Parathyroid adenoma (tissue), 2 donors: ENCODE measurements around the gene PHTF2.

Experiments used
- H2AFZ ChIP-seq: fragments of 300-600 bp; sonication (generic); one replicate; pipeline ENCODE4 v1.7.0; 2017; ENCODE audit warnings: antibody characterized with exemption, mild to moderate bottlenecking
- H3K27ac ChIP-seq: fragments of 300-600 bp; sonication (generic); one replicate; pipeline ENCODE4 v1.7.0; 2017
- H3K27me3 ChIP-seq: fragments of 300-600 bp; sonication (generic); one replicate; pipeline ENCODE4 v1.7.0; 2017; ENCODE audit warnings: low read length; ENCODE audit not compliant: control insufficient read depth, insufficient read depth
- H3K36me3 ChIP-seq: fragments of 300-600 bp; sonication (generic); one replicate; pipeline ENCODE4 v1.7.0; 2017; ENCODE audit warnings: low read length; ENCODE audit not compliant: control insufficient read depth, insufficient read depth
- H3K4me1 ChIP-seq: fragments of 300-600 bp; sonication (generic); one replicate; pipeline ENCODE4 v1.7.0; 2017; ENCODE audit warnings: control low read depth
- H3K4me2 ChIP-seq: fragments of 300-600 bp; sonication (generic); one replicate; pipeline ENCODE4 v1.7.0; 2017; ENCODE audit warnings: low read length
- H3K4me3 ChIP-seq: fragments of 300-600 bp; sonication (generic); one replicate; pipeline ENCODE4 v1.7.0; 2017; ENCODE audit warnings: low read depth, low read length
- H3K79me2 ChIP-seq: fragments of 300-600 bp; sonication (generic); one replicate; pipeline ENCODE4 v1.7.0; 2017; ENCODE audit warnings: control low read depth
- H3K9ac ChIP-seq: fragments of 300-600 bp; sonication (generic); one replicate; pipeline ENCODE4 v1.7.0; 2017; ENCODE audit warnings: mild to moderate bottlenecking
- H3K9me3 ChIP-seq: fragments of 300-600 bp; sonication (generic); one replicate; pipeline ENCODE4 v1.7.0; 2017; ENCODE audit warnings: low read length; ENCODE audit not compliant: control insufficient read depth
- TF ChIP-seq, protein P1 (sequence below): fragments of 300-600 bp; sonication (generic); IDR thresholded peaks from one replicate; pipeline ENCODE4 v1.7.0; 2017; ENCODE audit warnings: antibody characterized with exemption, mild to moderate bottlenecking
- donor health status: primary hyperparathyroidism.

Gene PHTF2

DNA sequence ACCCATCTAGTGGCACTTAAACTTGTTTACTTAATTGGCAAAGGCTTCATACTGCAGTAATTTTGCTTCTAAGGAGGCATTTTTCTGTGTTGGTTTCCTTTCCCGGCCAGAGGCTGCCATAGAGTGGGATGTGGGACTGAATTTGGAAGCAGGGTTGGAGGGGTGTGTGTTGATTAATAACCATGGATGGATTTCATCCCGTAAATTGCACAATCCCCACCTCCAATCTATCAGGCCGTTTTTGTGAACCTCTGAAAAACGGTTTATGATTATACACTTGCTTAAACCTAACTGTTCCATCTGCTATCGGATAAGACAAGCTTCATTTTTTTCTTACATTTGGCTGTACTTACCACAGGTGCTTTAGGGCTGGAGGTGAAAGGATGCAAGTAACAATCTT is 1.6 kb upstream of the PHTF2 start:
- peak overlapping the region; percentile 96 for H3K4me3 ChIP-seq

DNA sequence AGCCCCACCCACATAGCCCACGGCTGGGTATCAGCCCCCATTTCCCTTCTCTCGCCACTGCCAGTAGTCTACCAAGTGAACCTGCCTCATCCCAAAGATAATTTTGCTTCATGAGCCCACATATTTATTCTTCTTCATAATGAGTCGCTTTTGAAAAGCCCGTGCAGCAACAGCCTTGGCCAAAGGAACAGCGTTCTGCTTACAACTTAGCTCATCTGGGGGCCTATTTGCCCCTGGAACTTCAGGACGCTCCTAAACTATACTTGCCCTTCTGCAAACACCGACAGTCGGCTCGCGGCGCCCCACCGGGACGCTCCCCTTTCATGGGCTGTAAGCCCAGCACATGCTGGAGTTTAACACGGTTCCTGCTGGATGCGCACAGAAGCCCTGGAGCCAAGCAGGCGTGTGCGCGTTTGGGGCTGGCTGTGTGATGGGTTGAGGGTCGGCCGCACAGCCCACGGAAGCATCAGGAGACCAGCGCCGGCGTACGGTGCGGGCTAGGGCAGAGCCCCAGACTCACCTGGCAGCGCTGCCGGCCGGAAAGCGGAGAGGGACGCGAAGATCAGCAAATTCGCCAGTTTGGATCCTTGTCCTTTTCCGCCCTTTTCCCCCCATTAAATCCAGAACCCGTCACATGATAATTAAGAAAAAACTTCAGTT is 709 bp upstream of the PHTF2 start:
- H3K4me3 ChIP-seq: peak overlapping the region; percentile 96
- H3K4me1 ChIP-seq: peaks cover 16% of the 10 kb centered on the region
- H3K27me3 ChIP-seq: no peaks in the 10 kb centered on the region

More for the DNA sequence above, 1.6 kb upstream of the PHTF2 start:
- peaks cover 18% of the 10 kb centered on the region for H3K4me1 ChIP-seq
- peak overlapping the region; percentile 74 for H3K4me2 ChIP-seq
- TF ChIP-seq, protein P1, sequence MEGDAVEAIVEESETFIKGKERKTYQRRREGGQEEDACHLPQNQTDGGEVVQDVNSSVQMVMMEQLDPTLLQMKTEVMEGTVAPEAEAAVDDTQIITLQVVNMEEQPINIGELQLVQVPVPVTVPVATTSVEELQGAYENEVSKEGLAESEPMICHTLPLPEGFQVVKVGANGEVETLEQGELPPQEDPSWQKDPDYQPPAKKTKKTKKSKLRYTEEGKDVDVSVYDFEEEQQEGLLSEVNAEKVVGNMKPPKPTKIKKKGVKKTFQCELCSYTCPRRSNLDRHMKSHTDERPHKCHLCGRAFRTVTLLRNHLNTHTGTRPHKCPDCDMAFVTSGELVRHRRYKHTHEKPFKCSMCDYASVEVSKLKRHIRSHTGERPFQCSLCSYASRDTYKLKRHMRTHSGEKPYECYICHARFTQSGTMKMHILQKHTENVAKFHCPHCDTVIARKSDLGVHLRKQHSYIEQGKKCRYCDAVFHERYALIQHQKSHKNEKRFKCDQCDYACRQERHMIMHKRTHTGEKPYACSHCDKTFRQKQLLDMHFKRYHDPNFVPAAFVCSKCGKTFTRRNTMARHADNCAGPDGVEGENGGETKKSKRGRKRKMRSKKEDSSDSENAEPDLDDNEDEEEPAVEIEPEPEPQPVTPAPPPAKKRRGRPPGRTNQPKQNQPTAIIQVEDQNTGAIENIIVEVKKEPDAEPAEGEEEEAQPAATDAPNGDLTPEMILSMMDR: no peak
- no peak overlapping the region for H2AFZ ChIP-seq
- H3K27ac ChIP-seq: no peak overlapping the region
- no peaks in the 10 kb centered on the region for H3K36me3 ChIP-seq
- no peaks in the 10 kb centered on the region for H3K9me3 ChIP-seq
- no peaks in the 10 kb centered on the region for H3K27me3 ChIP-seq
- H3K9ac ChIP-seq: no peak overlapping the region
- peaks cover 10% of the 10 kb centered on the region for H3K79me2 ChIP-seq

DNA sequence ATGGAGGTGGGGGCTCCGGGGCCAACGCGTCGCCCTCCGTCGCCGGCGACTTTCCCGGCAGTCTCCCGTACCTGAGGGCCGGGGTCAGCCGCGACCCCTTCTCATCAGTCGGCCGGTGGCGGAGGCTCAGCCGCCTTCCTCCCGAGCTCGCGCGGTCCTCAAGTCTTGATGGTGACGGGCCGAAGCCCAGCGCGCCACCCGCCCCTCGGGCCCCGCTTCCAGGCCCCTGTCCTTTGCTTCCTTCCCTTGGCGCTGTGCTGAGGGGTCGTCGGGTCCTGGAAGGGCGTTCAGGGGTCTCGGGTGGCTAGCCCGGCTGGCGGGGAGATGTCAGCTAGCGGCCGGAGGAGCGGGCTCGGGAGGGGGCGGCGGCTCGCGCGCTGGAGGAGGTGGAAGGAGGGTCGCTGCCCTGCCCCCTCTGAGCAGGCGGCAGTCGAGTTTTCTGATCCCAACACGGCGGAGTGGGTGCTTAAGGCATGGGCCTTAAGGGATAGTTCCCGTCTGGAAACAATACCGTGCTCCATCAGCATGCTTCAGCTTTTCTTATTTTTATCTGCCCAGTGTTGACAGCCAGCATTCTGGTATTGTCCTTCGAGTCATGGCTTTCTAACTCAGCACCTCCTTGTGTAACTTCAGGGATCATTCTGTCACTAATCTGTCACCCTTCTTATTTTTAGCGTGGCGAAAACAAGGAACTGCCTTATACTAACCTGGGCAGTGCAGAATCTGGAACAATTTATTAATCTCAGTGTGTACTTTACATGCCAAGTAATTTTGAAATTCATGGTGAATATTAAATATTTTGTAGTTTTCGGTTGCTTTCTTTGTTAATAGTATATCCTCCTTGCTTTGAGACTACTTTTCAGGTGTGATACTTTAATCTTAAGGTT is 748 bp downstream of the PHTF2 start:
- TF ChIP-seq, protein P1: no peak
- Histone ChIP-seq H3K4me2 (peak overlapping the region; percentile 88), H3K79me2 (peaks cover 12% of the 10 kb centered on the region), H3K36me3 (no peaks in the 10 kb centered on the region), H3K9me3 (no peaks in the 10 kb centered on the region), H3K4me3 (peak overlapping the region; percentile 96), H3K9ac (peak overlapping the region; percentile 51), H3K27me3 (no peaks in the 10 kb centered on the region), H2AFZ (peak overlapping the region; percentile 82), H3K4me1 (peaks cover 10% of the 10 kb centered on the region), H3K27ac (peak overlapping the region; percentile 76)

More for the DNA sequence above, 709 bp upstream of the PHTF2 start:
- H3K27ac ChIP-seq: peak overlapping the region; percentile 76
- TF ChIP-seq, protein P1: no peak
- peak overlapping the region; percentile 48 for H3K9ac ChIP-seq
- H3K4me2 ChIP-seq: peak overlapping the region; percentile 74
- H3K9me3 ChIP-seq: no peaks in the 10 kb centered on the region
- H3K79me2 ChIP-seq: peaks cover 10% of the 10 kb centered on the region
- H3K36me3 ChIP-seq: no peaks in the 10 kb centered on the region
- H2AFZ ChIP-seq: peak overlapping the region; percentile 91

DNA sequence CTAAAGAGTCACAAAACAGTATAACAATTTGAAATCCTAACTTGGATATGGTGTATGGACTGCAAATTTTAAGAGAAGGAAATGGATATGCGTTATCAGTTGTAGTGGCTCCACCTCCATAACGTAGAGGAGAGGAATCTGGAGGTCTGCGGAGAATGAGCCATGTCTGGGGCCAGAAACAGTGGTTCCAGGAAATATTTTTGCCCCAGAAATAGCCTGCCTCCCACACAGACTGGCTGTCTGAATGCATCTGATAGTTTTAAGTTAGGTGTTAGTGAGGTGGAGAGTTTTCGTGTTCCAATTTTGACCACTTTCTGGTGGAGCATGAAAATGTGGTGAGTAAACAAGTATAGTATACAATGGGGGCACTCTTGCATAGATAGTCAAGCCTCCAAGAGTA is 1.6 kb downstream of the PHTF2 start:
- Histone ChIP-seq H3K4me1 (peaks cover 5% of the 10 kb centered on the region), H3K9ac (no peak overlapping the region), H3K4me3 (peak overlapping the region; percentile 96), H3K79me2 (peaks cover 16% of the 10 kb centered on the region), H3K27ac (no peak overlapping the region), H3K27me3 (no peaks in the 10 kb centered on the region), H3K4me2 (peak overlapping the region; percentile 88), H2AFZ (peak overlapping the region; percentile 82), H3K36me3 (no peaks in the 10 kb centered on the region), H3K9me3 (no peaks in the 10 kb centered on the region)
- TF ChIP-seq, protein P1: no peak
